Sigmoid colon (tissue), 7 donors: ENCODE measurements around the gene ZFPM1. TPM values are rescaled to one million over a fixed set of nuclear protein-coding genes. Genes with fewer than 3 reads are reported as not detected.

Source experiments
- DNase-seq: peaks from one replicate; pipeline ENCODE4 v3.0.0-alpha.2; 2019
- H3K27ac ChIP-seq, 4 donors: fragments of 200-600 bp; sonication (generic); one replicate each; pipeline ENCODE4 v1.5.1; 2016 to 2019; ENCODE audit warnings: mild to moderate bottlenecking in 1 of 4
- H3K27me3 ChIP-seq, 3 donors: fragments of 200-600 bp; sonication (generic); one replicate each; pipeline ENCODE4 v1.5.1; 2019; ENCODE audit warnings: mild to moderate bottlenecking in 1 of 3
- H3K36me3 ChIP-seq, 4 donors: fragments of 200-600 bp; sonication (generic); one replicate each; pipeline ENCODE4 v1.5.1; 2016 to 2019
- H3K4me1 ChIP-seq, 4 donors: fragments of 200-600 bp; sonication (generic); one replicate each; pipeline ENCODE4 v1.5.1; 2017 to 2019
- H3K4me3 ChIP-seq, 4 donors: fragments of 200-600 bp; sonication (generic); one replicate each; pipeline ENCODE4 v1.5.1; 2017 to 2019; ENCODE audit warnings: mild to moderate bottlenecking in 2 of 4, moderate library complexity in 1 of 4
- H3K9me3 ChIP-seq, 4 donors: fragments of 200-600 bp in 3 of 4; sonication (generic) in 3 of 4; one replicate each; pipeline versions ENCODE4 v1.5.1 to v1.6.1; 2013 to 2019
- EP300 ChIP-seq, 4 donors: sonication (generic); formaldehyde crosslinking; IDR thresholded peaks; one replicate each; pipeline ENCODE4 v1.6.1; 2017; ENCODE audit warnings: antibody characterized with exemption in 4 of 4
- POLR2A ChIP-seq, 2 donors: fragments of 450-650 bp; IDR thresholded peaks; one replicate each; pipeline ENCODE4 v1.6.1; 2016; ENCODE audit warnings: antibody characterized with exemption in 2 of 2, mild to moderate bottlenecking in 2 of 2, moderate library complexity in 2 of 2
- POLR2AphosphoS5 ChIP-seq, 4 donors: sonication (generic); formaldehyde crosslinking; IDR thresholded peaks; one replicate each; pipeline ENCODE4 v1.6.1; 2017; ENCODE audit warnings: antibody characterized with exemption in 4 of 4
- WGBS, 2 donors: extraction: QIAGEN DNeasy Blood & Tissue Kit; methylation state at CpG; one replicate each; pipeline ENCODE4 v1.1.7; 2013; 5-methylcytosine and 5-hydroxymethylcytosine counted together
- intact Hi-C: fragments of 100-400 bp; cut with DNase I; formaldehyde crosslinking; loops from one replicate; pipeline ENCODE4 v1.15.1; 2023
- polyA plus RNA-seq, 3 donors: library from polyadenylated mRNA; stranded (reverse); fragments of 200-250 nt; gene quantifications; one replicate each; pipeline ENCODE4 v1.2.3, GENCODE V29; 2013
- total RNA-seq, 4 donors: library from RNA; depleted of rRNA; stranded (reverse); fragments of >200 nt; gene quantifications; one replicate each; pipeline ENCODE4 v1.1.0, GENCODE V29; 2016
- TF ChIP-seq, protein P1 (sequence below), 4 experiments: fragments of 450-650 bp in 3 of 4; fragments of 200-600 bp in 1 of 4; IDR thresholded peaks; one replicate each; pipeline ENCODE4 v1.5.1; 2016 to 2019; ENCODE audit warnings: antibody characterized with exemption in 4 of 4, mild to moderate bottlenecking in 3 of 4, moderate library complexity in 2 of 4
- donor health status: healthy with polysubstance abuse.
- donor health status: Bipolar disorder and iron deficiency.
- donor health status: healthy.

ZFPM1 gene
- total and polyA plus RNA-seq, 7 donors: 0.27 to 3.7 (median 0.66) TPM

GRCh38 chr16:88491560-88492310, 38.7 kb downstream of the ZFPM1 start:
- TF ChIP-seq EP300 (IDR thresholded peaks at IDR 0.05) (no peak), POLR2AphosphoS5 (IDR thresholded peaks at IDR 0.05) (no peak), POLR2A (IDR thresholded peaks at IDR 0.05) (no peak)
- TF ChIP-seq, protein P1, sequence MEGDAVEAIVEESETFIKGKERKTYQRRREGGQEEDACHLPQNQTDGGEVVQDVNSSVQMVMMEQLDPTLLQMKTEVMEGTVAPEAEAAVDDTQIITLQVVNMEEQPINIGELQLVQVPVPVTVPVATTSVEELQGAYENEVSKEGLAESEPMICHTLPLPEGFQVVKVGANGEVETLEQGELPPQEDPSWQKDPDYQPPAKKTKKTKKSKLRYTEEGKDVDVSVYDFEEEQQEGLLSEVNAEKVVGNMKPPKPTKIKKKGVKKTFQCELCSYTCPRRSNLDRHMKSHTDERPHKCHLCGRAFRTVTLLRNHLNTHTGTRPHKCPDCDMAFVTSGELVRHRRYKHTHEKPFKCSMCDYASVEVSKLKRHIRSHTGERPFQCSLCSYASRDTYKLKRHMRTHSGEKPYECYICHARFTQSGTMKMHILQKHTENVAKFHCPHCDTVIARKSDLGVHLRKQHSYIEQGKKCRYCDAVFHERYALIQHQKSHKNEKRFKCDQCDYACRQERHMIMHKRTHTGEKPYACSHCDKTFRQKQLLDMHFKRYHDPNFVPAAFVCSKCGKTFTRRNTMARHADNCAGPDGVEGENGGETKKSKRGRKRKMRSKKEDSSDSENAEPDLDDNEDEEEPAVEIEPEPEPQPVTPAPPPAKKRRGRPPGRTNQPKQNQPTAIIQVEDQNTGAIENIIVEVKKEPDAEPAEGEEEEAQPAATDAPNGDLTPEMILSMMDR (IDR thresholded peaks at IDR 0.05): no peak
- no peaks in the 10 kb centered on the region for H3K27me3 ChIP-seq
- no peak for DNase-seq
- no peak overlapping the region for H3K4me3 ChIP-seq
- H3K36me3 ChIP-seq: no peaks in the 10 kb centered on the region
- H3K9me3 ChIP-seq: no peaks in the 10 kb centered on the region
- intact Hi-C loops: no loop called here
- WGBS, 2 donors: 91 to 95% methylated on average over 28 of the region's 28 CpGs
- H3K27ac ChIP-seq: no peak overlapping the region
- no peaks in the 10 kb centered on the region for H3K4me1 ChIP-seq

- no peaks in the 10 kb centered on the region for H3K4me1 ChIP-seq
- H3K27ac ChIP-seq: no peak overlapping the region
- TF ChIP-seq EP300 (IDR thresholded peaks at IDR 0.05) (no peak), POLR2AphosphoS5 (IDR thresholded peaks at IDR 0.05) (no peak), POLR2A (IDR thresholded peaks at IDR 0.05) (no peak)
- TF ChIP-seq, protein P1 (IDR thresholded peaks at IDR 0.05): no peak
- DNase-seq: no peak
- intact Hi-C loops: no loop called here
- 94 to 95% methylated on average over 24 of the region's 24 CpGs for WGBS, 2 donors
- peaks cover 0 to 18% (median 0%) of the 10 kb centered on the region in 3 donors for H3K27me3 ChIP-seq
- no peaks in the 10 kb centered on the region for H3K36me3 ChIP-seq
- H3K4me3 ChIP-seq: no peak overlapping the region
- H3K9me3 ChIP-seq: no peaks in the 10 kb centered on the region
Observed at GRCh38 chr16:88493879-88494278, 40.8 kb downstream of the ZFPM1 start.

- Histone ChIP-seq H3K9me3 (no peaks in the 10 kb centered on the region), H3K27me3 (peaks cover 0 to 25% (median 3%) of the 10 kb centered on the region in 3 donors), H3K4me3 (no peak overlapping the region), H3K27ac (no peak overlapping the region), H3K4me1 (no peaks in the 10 kb centered on the region), H3K36me3 (no peaks in the 10 kb centered on the region)
- TF ChIP-seq POLR2A (IDR thresholded peaks at IDR 0.05): no peak
- no peak for DNase-seq
- intact Hi-C loops: no loop called here
- WGBS, 2 donors: 91 to 93% methylated on average over 43 of the region's 43 CpGs
Observed at GRCh38 chr16:88494335-88495154, 41.5 kb downstream of the ZFPM1 start.

DNA sequence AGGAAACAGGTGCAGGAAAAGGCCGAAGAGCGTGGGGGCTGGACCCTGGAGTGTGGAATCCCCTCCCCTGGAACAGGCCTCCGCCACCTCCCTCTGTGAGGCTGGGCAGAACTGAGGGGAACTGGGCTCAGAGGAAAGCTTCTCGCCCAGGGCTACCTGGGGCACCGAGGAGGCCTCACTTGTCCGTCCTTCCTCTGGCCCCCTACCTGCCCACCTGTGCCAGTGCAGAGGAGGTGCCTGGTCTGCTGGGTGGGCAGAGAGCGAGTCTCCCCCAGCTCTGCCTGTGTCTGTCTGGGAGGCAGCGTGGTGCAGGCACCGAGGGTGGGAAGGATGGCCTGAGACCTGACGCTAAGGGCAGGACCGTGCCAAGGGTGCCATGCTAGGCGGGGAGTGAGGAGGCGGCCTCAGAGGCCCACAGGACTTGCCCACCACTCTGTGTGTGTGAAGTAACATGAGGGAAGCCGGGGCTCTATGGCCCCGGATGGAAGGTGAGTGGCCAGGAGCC, 42.2 kb downstream of the ZFPM1 start:
- intact Hi-C loops: no loop called here
- H3K4me1 ChIP-seq: no peaks in the 10 kb centered on the region
- 97 to 98% methylated on average over 15 of the region's 15 CpGs for WGBS, 2 donors
- no peaks in the 10 kb centered on the region for H3K9me3 ChIP-seq
- peaks cover 0 to 31% (median 6%) of the 10 kb centered on the region in 3 donors for H3K27me3 ChIP-seq
- DNase-seq: no peak
- TF ChIP-seq, protein P1 (IDR thresholded peaks at IDR 0.05): no peak
- no peak for TF ChIP-seq POLR2A (IDR thresholded peaks at IDR 0.05)
- TF ChIP-seq POLR2AphosphoS5 (IDR thresholded peaks at IDR 0.05): no peak
- no peak for TF ChIP-seq EP300 (IDR thresholded peaks at IDR 0.05)
- H3K36me3 ChIP-seq: no peaks in the 10 kb centered on the region
- no peak overlapping the region for H3K27ac ChIP-seq
- no peak overlapping the region for H3K4me3 ChIP-seq
